ENCODE data around the gene CYP27B1.

Gene CYP27B1

GRCh38 chr12:57765003-57765697 is 1.7 kb downstream of the CYP27B1 start:
- no peak for FAIRE-seq

GRCh38 chr12:57764662-57765002 is 2.2 kb downstream of the CYP27B1 start:
- no peak for FAIRE-seq

GRCh38 chr12:57763881-57764661 is 2.8 kb downstream of the CYP27B1 start:
- no peak for FAIRE-seq

- FAIRE-seq = no peak
Observed at GRCh38 chr12:57762463-57762862, 4.4 kb downstream of the CYP27B1 start.

- no peak for FAIRE-seq
Observed at GRCh38 chr12:57761391-57761998, 5.4 kb downstream of the CYP27B1 start.

GRCh38 chr12:57760347-57760982 is 6.4 kb downstream of the CYP27B1 start:
- no peak for FAIRE-seq

DNA sequence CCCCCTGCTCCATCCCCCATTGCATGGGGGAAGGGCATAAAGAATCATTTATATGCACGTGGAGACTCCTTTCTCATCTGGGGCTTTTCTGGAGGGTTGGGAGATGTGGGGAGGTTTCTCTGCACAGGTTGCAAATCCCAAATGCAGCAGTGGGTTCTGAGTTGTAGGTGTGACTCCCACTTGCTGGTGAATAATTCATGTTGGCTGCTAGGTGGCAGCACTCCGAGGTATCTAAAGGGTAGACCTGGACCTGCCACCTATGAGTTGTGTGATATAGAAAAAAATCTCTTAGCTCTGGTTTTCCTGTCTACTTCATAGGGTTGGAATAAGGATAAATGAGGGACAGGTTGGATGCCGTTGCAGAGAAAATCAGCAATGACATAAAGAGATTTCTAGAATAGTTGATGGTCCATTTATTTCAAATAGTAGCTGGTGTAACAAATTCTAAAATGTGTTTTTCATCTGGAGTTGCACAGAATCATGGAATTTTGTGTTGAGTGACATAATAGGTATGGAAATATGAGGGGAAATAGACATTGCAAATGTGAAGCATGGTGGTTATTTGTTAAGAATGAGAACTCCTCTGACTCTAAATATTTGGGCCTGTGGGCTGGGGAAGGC is 7.4 kb downstream of the CYP27B1 start:
- peak; percentile 81 for FAIRE-seq

DNA sequence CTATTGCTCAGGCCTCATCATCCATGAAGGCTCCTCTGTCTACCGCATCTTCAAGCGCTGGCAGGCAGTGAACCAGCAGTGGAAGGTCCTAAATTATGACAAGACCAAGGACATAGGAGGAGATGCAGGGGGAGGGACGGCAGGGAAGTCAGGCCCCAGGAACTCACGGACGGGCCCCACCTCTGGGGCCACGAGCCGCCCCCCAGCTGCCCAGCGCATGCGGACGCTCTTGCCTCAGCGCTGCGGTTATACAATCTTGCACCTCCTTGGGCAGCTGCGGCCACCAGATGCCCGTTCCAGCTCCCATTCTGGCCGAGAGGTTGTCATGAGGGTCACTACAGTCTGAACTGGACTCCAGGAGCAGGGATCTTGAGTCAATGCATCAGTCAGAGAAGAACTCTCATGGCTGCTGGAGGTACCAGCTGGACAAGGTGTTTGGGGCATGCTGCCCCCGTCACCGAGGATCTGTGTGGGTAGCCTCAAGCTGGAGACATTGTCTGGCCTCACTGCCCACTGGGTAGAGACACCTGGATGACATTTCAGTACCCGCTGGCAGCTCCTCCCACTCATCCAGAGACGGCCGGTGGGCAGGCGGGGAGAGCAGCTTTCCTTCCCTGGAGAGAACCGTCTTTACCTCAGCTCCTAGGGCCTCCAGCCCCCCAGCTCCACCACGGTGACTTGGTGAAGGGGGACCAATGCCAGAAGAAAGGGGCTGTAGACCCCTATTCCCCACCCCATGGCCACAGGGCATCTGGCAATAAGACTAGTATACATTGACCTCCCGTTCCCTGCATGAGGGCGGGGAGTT is 8.1 kb downstream of the CYP27B1 start:
- no peak for FAIRE-seq

DNA sequence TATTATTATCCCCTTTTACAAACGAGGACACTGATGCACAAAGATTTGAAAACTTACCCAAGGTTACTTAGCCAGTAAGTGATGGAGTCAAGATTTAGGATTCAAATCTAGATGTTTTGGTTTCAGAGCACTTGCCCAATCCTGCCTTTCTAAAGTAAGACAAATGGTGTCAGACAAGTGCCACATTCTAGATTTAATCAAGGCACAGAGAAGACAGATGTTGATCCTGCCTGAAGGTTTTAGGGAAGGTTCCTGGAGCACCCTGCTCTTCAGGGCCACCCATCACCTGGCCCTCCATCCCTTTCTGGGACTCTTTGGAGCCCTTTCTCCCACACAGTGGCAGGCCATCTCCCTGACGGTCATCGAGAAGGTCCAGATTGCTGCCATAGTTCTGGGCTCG is 9.1 kb downstream of the CYP27B1 start:
- FAIRE-seq = no peak

DNA sequence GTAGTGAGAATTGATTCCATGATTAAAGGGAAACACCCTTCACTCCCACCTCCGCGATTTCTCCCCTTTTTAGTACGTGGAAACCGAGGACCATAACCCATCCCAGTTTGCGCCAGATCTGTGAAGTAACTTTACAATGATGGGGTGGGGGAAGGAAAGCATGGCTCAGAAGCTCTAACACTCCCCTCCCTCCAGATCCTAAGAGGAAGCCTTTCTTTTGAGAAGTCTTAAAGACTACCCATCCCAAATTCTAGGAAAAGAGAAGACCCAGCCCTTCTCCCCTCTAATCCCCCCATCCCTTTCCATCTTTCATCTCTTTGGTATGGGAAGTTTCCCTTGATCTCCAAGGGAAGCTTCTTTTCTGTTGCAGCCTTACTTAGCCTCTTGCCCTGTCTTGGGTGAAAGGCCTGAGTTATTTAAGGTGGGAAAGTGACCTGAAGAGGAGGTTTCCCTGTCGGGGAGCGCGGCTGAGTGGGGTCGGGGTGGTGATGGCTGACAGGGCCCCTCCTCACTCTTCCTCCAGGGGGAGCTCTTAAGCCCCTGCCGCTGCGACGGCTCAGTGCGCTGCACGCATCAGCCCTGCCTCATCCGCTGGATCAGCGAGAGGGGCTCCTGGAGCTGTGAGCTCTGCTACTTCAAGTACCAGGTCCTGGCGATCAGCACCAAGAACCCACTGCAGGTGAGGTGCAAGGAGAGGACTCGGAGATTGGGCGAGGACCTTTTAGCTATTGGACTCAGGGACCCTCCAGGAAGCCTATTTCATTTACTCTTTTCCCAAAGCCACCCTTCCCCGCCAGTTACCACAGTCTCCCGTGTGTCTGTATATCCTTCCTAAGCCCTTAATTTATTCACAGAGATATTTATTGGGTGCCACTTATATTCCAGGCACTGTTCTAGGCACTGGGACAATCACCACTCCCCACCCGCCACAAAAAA is 10.2 kb downstream of the CYP27B1 start:
- FAIRE-seq = no peak

DNA sequence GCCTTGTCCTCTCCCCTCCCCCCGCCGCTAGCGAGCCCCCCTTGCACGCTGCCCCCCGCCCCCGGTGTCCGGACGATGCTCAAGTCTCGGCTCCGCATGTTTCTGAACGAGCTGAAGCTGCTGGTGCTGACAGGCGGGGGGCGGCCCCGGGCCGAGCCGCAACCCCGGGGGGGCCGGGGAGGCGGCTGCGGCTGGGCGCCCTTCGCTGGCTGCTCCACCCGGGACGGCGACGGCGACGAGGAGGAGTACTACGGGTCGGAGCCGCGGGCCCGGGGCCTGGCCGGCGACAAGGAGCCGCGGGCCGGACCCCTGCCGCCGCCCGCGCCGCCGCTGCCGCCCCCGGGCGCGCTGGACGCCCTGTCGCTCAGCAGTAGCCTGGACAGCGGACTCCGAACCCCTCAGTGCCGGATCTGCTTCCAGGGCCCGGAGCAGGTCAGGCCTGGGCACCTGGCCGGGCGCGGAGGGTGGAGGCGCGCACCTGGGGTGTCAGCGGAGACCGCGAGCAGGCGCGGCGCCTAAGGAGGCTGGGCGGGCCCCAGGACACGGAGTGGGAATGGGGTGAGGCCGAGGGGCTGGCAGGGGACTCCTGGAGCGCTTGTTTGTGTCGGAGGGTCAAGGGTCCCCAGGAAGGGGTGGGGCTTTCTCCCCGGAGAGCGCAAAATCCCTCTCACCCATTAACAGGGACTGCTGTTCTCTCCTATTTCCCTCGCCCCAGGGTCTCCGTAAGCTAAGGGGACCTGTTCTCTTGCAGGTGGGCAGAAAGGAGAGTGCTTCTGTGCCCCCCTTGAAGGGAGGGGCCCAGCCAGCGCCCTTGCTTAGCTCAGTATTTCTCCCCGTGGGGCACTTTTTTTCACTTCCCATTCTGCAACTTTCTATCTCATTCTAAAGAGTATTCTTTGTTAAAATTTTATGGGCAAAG is 11.2 kb downstream of the CYP27B1 start:
- FAIRE-seq = no peak

GRCh38 chr12:57755194-57755453 is 11.8 kb downstream of the CYP27B1 start:
- FAIRE-seq = no peak

GRCh38 chr12:57754411-57755193 is 12.3 kb downstream of the CYP27B1 start, which contains the start of gene MARCHF9:
TSS of gene MARCHF9 (plus strand) at chr12:57755103. CDS start at chr12:57755529, 426 bp downstream.
- FAIRE-seq = no peak

DNA sequence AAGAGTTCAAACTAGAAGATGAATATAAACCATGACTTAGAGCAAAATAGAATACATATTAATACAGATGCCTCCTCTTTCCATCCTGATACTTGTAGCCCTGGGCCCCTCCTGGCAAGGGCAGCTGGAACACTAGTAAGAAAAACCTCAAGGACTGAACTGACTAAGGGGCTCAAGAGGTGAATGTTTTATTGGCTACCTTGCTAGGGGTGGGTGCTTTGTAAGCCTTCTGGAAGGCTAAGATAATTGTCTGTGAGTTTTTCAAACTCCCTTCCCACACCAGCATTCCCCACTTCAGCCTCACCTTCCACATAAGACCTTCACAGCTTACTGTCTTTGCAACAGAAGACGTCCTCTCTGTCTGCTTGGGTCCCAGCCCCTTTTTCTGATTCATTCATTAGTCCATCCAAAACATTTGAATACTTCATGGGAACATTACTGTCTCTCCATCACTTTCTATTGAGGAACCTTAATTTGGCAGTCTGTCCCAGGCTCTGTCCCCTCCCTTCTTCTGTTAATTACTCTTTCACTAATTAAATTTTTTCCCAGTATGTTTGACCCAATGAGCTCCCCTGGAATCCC is 13.0 kb downstream of the CYP27B1 start:
- no peak for FAIRE-seq

- FAIRE-seq = no peak
Observed at GRCh38 chr12:57752668-57753000, 14.2 kb downstream of the CYP27B1 start.

DNA sequence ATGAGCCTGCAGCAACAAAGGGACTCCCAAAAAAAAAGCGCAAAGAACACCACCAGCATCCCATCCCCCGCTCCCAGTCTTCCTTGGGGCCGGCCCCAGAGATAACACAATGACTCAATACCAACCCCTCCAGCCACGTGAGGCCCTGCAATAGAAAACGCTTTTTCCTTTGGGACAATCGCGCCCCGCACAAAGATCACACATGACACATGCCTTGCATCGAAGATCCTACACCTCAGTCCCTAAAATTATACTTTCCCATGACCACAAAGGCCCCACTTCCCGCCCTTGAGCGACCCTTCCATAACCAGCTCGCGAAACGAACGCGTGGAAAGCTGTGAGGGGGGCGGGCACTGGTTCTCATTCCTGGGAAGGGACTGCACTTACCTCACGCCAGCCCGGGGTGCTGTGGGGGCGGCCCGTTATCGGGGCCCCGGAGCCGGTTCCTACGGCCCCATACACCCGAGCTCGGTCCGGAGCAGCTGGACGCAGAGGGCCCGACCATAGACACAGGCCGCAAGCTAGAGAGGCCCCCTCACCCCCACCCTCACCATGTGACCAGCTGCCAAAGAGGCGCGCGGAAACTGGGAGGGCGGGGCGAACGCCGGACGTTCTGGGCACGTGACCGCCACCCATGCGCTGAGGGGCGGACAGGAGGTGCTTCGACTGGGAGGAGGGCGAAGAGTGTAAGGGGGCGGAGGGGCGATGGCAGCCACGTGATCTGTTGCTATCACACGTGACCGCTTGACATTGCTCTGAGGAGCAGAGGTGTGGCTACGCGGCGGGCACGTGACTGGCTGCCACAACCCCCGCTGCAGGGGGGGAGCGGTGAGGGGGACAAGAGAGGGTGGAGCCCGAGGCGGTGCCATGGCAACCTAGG is 14.8 kb downstream of the CYP27B1 start, which contains the start of gene CDK4:
Gene CDK4 (minus strand): TSS at position 523 of the 880 bp plus-strand sequence. CDS start 593 bp downstream, outside the sequence.
- peak; percentile 98 for FAIRE-seq

DNA sequence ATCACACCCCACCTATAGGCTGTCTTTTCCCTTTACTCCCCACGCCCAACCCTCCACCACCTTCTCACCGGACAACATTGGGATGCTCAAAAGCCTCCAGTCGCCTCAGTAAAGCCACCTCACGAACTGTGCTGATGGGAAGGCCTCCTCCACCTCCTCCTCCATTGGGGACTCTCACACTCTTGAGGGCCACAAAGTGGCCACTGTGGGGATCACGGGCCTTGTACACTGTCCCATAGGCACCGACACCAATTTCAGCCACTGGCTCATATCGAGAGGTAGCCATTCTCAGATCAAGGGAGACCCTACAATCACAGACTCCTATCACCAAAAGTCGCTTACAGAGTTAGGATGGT is 15.5 kb downstream of the CYP27B1 start:
- no peak for FAIRE-seq

Measured in G401.6 (cell line).